Ureter (tissue), 1 donor: ENCODE measurements around the gene P2RX1. TPM values are rescaled to one million over a fixed set of nuclear protein-coding genes. Genes with fewer than 3 reads are reported as not detected.

Source experiments
- DNase-seq: peaks from one replicate; pipeline ENCODE4 v3.0.0-alpha.2; 2020; ENCODE audit warnings: low spot score
- total RNA-seq: library from RNA; stranded (reverse); gene quantifications from one replicate; pipeline ENCODE4 v1.2.4, GENCODE V29; 2023
- donor health status: DM: yes; HTN: yes; CAD: no.

P2RX1 gene
- total RNA-seq, 1 donor from 2014 or later, result 44.3 TPM

DNA sequence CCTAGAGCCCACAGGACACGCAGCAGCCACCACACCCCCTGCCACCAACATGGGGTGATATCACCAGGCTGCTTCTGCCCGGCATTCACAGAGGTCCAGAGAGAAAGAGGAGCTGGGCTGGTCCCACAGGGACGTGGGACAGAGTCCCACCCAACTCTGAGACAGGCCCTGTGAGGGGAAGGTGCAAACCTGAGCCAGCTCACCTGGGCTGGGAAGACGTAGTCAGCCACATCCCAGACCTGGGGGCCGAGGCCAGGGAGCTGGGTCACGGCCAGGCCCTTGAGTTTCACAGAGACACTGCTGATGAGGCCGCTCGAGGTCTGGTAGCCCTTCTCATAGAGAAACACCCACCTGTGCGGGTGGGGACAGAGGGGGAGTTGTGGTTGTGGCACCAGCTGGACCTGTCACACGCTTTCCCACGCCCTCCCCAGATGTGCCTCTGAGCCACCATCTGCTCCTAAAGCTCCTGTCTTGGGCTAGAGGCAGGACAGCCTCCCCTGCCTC, 11.2 kb downstream of the P2RX1 start:
- no peak for DNase-seq

- DNase-seq, result no peak
Measured at GRCh38 chr17:3904501-3904900, 11.8 kb downstream of the P2RX1 start.

GRCh38 chr17:3903881-3904290, 12.4 kb downstream of the P2RX1 start:
- no peak for DNase-seq

DNA sequence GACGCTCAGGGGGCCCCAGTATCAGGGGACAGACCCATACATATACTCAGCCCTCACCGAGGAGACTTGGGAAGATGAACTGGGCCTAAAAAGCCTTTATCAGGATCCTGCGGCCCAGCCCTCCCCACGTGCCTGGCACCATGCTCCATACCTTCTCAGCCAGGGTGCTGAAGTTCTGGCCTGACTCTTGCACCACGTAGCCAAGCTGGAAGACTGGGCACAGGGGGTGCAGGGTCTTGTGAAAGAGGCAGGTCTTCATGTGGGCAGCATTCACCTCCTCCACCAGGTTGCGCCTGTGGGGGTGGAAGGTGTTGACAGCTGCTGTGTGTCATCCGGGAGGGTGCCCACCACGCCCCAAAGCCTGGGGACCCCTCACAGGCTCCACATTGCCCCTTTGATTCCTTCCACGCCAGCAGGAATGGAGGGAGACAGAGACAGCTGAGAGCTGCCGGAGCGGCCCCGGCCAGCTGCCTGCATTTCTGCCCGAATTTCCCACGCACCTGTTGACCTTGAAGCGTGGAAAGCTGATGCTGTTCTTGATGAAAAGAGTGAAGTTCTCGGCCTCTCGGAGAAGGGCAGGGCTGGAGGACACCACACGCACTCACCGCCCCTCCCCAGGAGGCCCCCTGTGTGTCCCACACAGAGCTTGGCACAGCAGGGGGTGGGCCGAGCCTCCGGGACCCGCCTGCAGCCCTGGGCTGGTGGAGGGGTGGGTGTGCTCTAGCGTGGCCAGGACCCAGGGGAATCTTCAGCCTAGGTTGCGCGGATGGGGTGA, 13.0 kb downstream of the P2RX1 start:
- DNase-seq, result no peak

DNA sequence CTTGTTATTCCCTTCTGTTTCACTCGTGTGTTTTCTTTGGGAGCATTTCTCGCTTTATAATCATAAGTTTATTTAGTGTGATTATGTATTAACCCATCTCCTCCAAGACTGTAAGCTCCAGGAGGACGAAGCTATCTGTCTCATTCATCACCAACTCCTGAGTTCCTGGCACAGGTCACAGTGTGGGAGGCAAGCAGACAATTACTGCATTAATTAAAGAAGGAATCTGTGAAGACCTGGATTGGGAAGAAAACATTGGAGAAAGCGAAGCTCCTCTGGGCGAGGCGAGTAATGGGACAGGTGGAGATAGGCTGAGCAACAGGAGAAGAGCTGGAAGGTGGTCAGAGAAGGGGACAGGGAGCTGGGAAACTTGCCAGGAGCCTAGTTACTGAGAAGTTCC, 15.6 kb downstream of the P2RX1 start:
- DNase-seq, result no peak

- DNase-seq, result no peak
Measured at GRCh38 chr17:3897731-3898130, 18.5 kb downstream of the P2RX1 start.

GRCh38 chr17:3896968-3897235, 19.4 kb downstream of the P2RX1 start:
- DNase-seq, result no peak

DNA sequence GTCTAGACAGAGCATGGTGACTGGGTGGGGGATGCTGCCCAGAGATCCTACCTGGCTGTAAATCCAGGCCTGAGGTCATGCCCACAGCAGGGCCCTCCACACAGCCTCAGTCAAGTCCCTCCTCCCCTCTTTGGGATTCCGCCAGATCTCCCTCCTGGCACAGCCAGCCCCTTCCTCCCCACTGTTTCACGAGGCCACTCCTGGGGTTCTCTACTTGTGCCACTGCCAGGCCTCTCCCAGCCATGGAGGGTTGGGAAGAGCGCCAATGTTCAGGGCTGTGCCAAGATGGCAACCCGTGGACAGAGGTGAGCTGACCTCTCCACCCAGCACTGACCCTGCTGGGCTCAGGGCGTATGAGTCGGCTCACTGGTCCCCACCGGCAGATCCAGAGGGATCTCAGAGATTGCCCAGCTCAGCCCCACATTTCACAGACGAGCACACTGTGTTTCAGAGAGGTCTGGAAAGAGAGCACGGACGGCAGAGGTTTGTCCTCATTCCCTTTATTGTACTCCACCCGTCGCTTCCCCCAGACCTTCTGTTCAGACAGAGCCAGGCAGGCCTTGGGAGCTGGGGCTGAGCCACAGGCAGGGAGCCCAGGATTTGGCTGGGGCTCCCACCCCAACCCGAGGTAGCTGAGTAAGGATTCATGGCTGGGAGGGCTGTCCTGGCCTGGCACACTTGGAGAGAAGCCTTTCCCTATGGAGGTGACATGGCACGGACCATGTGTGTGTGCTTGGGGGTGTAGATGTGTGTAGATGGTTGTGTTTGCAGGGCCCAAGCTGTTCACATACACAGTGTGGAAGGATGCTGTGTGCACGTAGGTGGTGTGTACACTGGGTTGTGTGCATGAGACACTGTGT, 19.9 kb downstream of the P2RX1 start:
- DNase-seq, result no peak

DNA sequence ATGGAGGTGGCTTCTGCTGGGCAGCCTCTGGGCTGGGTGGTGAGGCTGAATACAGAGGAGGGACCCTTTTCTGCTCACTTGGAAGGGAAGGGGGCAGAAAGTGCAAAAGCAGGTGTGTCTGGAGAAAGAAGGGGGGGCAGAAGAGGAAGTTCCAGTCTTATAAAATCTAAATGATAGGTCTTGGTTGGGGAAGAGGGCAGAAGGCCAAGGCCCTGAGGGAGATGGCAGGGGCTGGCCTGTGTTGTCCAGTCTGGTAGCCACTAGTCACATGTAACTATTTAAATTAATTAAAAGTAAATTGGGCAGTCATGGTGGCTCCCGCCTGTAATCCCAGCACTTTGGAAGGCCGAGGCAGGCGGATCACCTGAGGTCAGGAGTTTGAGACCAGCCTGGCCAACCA, 20.9 kb downstream of the P2RX1 start:
- DNase-seq, result no peak

DNA sequence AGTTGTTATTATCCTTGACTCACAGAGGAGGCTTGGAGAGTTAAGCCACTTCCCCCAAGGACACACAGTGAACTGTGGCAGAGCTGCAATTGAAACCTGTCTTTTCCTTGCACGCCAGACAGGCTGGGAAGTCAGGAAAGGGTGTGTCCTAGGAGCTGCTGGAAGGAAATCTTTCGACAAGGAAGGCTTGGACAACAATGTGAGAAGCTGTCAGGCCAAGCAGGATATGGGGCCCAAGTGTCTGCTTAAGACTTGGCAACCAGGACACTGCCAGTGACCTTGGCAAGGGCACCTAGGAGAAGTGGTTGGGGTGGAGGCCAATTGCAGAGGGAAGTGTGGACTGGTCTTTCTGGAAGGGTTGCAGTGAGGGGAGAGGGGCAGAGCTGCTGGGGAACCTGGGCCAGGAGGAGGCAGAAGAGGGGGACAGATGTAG, 21.3 kb downstream of the P2RX1 start:
- peak; percentile 62 for DNase-seq

GRCh38 chr17:3894188-3894587, 22.1 kb downstream of the P2RX1 start:
- no peak for DNase-seq

DNA sequence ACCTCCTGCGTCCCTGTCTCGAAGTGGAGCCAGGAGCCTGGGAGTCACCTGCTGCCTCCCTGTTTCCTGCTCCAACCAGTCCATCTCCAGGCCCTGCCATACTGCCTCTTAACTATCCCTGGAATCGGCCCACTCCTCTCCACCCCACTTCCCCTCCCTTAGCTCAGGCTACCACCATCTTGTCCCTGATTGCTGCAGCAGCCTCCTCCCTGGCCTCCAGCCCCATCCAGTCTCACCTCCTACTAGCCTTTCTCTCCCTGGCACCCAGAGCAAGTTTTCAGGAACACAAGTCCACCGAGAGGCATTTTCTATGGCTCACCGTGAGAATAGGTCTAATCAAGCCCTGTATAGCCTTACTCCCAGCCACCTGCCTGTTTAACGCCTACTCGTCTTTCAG, 22.5 kb downstream of the P2RX1 start:
- no peak for DNase-seq

GRCh38 chr17:3893003-3893719, 23.1 kb downstream of the P2RX1 start, which contains the start of gene CAMKK1:
TSS of gene CAMKK1 (minus strand) at chr17:3893053. CDS start at chr17:3885687, 7,366 bp downstream.
- peak; percentile 88 for DNase-seq

GRCh38 chr17:3892095-3892998, 23.9 kb downstream of the P2RX1 start:
- DNase-seq, result peak; percentile 85

GRCh38 chr17:3891626-3892094, 24.6 kb downstream of the P2RX1 start:
- DNase-seq, result no peak

GRCh38 chr17:3890878-3891219, 25.4 kb downstream of the P2RX1 start:
- DNase-seq, result no peak

- peak; percentile 85 for DNase-seq
Measured at GRCh38 chr17:3890082-3890877, 26.0 kb downstream of the P2RX1 start.

DNA sequence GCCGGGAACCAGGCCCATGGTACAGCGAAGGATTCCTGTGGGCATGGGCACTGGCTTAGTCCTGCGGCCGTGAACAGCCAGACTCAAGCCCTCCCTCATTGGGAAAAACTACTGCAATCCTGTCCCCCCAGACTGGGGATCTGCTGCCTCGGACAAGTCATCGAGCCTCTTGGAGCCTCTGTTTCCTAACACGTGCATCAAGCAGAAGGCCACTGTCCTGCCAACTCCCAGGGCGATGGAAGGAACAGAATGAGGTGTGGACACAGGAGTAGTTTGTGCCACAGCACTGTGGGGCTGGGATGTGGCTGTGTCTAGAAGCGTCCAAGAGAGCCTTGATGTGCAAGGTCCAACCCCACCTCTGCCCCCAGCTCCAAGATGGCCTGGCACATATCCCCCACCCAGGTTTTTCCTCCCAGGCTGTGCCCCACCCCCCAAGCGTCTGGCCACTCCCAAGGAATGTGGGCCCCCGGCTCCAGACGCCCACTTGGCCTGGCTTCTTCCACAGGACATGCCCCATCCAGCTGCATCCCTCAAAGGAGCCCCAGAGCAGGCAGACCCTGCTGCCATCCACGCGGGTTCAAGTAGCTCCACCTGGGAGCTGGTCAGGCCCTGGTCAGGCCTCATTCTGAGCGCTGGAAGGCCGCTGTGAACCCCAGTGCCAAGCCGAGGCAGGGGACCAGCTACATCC, 26.8 kb downstream of the P2RX1 start:
- no peak for DNase-seq

GRCh38 chr17:3888343-3889171, 27.7 kb downstream of the P2RX1 start:
- DNase-seq, result peak; percentile 91
